UCSD-AML1 (cell line): ENCODE results near the gene SEMA3G.

Source experiments
- DNase-seq: peaks from one replicate; lab custom pipeline; 2025; ENCODE audit not compliant: unreplicated experiment; lab: John Stamatoyannopoulos, UW

SEMA3G gene

DNA sequence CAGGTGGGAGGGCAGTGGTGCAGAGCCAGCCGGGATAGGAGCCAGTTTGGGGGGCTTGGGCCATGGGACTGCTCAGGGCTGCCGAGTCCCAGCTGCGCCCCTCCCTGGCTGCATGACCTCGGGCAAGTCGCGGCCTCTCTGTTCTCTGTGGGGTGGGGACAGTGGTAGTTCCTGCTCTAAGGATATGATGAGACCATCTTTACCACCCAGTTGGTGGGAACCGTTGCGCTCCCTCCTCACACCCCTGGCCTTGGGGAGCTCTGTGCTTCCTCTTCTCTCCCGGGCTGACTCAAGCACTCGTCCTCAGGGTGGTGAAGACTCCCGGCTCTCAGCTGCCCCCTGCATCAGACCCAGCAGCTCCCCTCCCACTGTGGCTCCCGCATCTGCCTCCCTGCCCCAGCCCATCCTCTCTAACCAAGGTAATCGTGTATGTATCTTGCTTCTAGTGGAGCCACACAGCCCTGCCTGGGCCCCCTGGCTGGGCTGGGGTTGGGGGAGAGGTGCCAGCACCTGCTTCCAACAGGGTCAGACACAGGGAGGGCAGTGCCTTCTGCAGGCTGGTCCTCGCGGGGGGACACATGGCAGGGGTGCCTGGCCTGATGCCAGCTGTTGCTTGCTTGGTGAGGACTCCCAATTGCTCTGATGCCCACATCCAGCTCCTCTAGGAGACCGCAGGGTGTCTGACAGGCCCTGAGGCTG is 35.1 kb upstream of the SEMA3G start:
- DNase-seq: no peak

DNA sequence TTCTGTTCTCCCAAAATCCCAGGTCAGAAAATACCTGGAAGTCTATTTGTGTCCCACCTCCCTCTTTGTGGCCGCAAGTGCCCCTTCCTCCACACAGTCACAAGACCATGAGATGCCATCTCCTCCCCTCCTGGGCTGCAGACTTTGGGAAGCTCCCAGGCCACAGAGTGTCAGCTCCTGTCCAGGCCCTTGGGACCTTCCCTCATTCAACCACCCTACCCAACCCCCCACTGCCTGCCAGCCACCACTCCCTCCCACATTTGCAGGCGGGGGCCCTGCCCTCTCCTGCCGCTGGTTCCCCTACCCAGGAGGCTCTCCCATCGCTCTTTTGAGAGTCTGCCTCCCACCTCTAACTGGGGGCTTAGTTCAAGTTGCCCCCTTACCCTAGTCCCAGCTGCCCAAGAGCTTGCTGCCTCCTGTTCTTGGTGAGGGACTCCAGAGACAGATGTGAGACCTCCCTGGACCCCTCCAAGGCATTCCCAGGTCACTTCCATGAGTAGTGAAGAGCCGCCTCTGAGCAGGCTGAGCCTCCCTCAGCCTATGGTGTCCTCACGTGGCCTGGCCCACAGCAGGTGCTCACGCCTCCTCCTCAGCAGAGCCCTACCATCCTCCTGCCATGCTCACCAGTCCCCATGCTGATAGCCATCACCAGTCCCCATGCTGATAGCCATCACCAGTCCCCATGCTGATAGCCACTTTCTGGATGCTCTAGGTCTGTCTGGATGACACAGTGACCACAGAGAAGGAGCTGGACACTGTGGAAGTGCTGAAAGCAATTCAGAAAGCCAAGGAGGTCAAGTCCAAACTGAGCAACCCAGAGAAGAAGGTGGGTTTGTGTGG is 34.4 kb upstream of the SEMA3G start:
- no peak for DNase-seq

DNA sequence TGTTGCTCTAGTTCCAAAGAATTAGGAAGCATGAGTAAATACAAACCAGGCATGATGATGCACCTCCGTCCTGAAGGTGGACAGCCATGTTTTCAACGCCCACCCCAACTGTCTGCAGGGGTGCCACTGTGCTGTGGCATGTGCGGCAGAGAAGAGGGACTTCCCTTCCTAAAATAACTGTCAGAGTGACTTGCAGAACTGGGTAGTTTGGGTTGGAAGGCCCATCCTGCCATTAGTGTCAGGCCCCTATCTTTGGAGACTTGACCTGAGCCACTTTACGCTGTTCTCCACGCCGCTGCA is 32.8 kb upstream of the SEMA3G start:
- no peak for DNase-seq

DNA sequence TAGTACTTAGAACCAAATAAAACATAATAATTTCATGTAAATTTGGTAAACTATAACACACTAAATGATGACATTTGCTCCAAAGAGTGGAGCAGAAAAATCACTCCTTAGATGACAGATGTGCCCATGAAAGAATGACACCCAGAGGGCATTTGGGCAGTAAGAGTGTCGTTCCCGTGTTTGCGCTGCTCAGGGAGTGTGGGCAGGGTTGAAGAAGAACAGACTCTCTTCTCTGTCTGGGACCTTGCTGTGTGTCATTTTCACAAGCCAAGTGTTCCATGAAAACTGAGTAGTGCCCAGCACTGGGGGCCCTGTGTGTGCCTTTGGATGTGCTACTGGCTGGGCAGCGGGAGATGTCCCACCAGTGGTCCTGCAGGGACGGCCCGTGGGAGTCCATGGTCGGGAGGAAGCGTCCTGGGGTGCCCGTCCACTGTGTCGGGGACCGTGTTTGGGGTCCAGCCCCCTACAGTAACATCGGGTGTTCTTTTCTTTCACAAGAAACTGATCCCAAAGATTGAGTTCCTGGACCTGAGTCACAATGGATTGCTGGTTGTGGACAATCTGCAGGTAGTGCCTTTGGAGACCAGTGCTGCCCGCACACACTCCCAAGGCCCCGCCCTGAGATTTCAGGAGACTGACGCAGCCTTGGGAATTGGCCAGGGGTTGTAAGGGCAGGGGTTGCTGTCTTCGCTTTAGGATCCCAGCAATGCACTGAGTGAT is 32.3 kb upstream of the SEMA3G start:
- no peak for DNase-seq

DNA sequence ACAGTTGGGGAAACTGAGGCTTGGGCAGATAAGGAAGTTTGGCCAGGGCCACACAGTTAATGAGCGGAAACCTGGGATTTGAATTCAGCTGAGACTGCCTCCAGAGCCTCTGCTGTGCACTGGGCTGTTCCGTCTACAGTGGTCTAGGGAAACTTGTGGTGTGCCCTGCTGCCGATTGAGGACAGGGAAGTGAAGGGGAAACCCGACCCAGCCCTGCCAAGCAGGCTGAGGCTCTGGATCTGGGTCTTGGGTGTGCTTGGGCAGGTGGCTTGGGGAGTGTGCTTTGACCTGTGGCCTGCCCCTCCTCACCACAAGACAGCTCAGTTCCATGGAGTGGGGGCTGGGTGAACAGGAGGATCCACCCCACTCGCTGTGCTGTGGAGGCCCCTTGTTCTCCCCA is 28.1 kb upstream of the SEMA3G start:
- DNase-seq: no peak

DNA sequence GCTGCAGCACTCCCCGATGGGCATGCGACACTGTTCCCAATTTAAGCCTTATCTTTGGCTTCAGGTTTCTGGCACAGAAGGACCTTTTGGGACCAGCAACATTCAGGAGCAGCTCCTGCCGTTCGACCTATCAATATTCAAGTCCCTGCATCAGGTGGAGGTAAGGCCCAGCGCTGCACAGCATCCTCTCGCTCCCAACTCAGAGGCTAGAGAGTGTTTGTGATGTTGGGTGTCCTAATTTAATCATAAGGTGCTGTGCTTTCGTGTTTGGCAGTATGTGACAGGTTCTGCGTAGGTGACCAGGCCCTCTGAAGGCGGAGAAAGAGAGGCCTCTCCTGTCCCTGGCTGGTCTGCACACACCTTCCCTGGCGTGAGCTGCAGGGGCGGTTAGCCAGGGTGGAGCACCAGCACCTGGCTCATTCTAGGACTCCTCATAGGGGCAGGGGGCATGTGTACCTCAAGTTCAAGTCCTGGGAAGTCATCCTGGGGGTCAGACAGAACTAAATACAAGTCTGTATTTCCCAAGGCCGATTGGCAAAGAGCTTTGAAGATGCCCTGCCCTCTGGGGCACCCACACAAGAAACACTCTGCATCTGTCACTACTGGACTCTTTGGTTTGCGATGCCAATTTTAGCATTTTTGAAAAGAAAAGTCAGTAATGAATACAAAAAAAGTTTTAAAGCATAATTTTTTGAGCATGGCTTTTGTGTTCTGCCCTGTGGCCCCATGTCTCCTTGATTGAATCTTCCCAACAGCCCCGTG is 27.5 kb upstream of the SEMA3G start:
- no peak for DNase-seq

DNA sequence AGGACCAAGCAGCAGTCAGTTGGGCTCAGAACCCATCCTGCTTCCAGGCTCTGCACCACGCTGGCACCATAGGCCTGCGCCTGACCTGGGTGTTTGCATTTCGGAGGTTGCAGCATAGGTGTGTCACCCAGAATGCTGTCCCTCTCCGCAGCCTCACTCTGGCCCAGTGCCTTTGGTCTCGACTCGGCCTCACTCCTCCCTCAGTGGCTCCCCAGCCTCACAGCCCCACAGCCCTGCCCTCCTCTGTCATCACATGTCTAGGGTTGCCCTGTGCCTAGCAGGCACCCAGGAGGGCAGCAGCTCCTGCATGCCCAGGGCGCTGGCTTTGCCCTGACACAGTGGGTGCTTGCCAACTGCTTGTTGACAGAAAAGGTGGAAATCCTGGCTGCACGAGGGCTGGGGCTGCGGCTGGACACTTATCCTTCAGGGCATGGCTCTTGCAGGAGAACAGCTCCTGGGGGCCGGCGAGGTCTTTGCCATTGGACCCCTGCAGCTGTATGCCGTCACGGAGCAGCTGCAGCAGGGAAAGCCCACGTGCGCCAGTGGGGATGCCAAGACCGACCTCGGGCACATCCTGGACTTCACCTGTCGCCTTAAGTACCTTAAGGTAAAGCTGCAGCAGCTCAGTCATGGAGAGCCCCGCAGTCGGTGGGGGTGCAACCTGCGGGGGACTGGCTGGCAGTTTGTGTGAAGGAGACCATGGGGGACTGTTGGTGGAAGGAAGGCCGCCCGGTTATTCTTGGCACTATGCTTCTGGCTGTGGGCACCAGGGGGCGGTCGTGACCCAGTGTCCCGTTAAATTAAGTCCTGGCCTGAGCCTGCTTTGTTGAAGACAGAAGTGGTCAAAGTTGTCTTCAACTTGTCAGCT is 26.7 kb upstream of the SEMA3G start:
- DNase-seq: peak; percentile 74

DNA sequence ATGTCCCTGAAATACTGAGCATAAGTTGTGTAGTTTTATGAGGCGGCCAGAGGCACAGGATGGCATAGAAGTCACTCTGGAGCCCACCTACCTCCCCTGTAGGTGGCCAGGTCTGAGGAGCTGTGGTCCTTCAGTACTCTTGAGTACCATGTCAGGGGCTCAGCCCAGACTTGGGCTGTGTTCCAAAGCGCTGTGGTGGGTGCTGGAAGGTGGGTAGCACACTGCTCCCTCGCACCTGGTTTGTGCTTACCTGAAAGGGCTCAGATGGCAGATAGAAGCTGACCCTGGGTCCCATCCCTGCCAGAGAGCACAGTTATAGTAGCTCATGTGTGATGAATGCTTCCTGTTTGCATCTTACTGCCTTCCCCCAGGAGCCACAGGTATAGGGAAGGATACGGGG is 26.0 kb upstream of the SEMA3G start:
- no peak for DNase-seq

DNA sequence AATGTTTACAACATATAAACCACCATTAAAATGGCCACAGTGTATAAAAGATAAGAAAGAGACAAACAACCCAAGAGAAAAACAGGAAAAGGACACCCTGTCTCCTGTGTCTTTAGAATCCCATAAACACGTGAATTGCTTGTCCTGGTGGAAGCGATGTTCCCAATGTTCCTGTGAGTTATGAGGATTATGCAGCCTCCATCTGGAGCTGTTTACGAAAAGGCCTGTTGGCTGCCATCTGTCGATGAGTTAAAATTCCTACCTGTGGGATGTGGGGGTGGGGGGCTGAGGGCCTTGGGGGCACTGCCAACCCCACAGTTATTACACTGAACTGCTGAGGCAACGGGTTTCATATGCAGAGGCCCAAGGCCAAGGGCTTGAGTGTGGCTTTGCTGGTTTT is 24.1 kb upstream of the SEMA3G start:
- no peak for DNase-seq

DNA sequence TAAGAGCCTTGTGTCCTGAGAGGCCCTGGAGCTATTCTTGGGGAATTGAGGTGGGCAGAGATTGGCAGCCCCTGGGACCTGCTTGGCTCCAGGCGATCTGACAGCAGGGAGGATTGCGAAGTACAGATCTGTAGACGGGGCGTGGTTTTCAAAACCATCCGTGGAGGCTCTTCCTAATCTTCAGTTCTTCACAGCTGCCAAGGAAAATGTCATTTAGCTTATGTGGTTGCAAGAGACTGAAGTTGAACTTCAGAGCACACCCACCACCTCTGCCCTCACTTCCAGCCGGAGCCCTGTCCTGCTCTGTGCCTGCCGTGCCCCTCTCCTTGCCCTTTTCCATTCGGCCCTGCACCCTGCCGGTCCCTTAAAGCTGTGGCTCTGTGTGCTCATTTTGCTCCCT is 23.4 kb upstream of the SEMA3G start:
- no peak for DNase-seq

DNA sequence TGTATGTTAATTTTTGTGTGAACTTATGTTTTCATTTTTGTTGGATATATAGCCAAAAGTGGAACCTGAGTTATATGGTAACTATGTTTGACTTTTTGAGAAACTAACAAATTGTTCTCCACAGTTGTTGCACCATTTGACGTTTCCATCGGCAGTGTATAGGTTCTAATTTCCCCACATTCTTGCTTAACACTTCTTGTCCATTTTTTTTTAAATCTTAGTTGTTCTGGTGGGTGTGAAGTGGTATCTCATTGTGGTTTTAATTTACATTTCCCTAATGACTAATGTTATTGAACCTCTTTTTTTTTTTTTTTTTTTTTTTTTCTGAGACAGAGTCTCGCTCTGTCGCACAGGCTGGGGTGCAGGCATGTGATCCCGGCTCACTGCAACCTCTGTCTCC is 18.5 kb upstream of the SEMA3G start:
- no peak for DNase-seq

DNA sequence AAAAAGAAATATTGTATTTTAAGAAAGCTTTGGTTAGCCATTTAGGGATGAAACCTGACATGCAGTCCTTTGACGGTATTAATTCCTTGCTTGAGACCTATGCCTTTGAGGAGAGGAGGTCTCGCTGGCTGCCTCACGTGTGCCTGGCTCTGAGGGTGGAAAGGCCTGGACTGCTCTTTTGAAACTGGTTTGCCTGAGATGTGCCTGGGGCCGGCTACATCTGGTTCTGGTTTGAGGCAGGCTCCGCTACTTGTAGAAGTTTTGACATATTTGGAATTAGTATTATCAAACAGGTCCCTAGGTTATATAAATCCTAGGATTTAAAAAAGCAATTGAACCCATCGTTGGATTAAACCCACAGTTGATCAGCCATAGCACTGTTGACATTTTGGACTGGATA is 17.0 kb upstream of the SEMA3G start:
- DNase-seq: no peak

DNA sequence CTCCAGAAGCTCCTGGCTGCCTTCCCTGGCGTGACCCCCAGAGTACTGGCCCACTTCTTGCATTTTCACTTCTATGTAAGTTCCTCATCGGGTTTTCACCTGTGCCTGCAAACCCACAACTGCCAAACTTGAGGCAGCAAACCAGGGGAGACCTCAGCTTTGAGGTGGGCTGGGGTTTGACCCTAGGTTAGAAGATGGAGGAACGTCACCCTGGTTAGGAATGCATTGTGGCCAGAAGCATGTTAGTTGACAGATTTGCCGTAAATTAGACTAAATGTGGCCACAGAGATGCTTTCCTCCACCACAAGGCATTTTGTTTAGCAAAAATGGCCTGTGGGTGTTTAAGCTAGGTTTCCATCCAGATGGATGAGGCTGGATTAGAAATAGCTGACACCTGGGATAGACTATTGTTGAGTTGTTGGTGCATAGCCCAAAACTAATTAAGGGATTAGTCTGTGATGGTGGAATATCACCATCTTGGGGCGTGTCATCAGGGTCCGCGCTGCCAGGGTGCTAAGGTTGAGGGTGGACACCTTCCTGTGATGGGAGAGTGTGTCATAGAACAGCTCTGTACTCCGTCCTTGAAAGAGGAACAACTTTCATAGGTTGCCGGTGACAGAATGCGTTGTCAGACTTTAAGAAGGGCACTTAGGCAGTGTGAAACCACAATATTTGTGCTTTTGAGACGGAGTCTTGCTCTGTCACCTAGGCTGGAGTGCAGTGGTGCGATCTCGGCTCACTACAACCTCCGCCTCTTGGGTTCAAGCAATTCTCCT is 14.1 kb upstream of the SEMA3G start:
- DNase-seq: no peak

DNA sequence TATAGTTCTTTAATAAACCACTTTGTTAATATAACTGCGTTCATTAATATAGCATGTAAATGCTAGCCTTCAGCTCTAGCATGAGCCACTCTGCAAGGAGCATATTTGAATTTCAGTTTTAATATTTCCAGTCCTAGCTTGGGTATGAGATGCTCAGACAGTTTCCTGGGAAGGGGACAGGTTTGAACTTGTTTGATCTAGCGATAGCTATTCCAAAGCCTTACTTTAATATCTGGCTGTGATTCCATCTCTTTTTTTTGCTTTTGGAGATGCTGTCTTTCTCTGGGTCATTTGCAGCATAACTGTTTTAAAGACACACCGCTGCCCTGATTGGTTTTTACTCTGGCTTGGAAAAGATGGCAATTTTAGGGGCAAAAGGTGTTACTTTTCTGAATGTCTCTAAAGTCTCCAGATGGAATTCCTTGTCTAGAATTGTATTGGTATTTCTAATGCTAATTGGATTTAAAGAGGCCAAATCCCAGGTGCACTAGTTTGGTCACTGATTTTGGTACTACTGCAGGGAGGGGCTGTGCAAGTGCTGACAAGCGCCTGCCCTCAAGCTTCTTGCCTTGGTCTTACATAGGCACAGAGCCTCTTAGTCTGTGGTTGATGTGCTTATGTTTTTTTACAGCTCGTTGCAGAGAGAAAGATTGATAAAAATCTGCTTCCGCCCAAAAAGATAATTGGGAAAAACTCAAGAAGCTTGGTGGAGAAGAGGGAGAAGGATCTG is 13.3 kb upstream of the SEMA3G start:
- DNase-seq: no peak

DNA sequence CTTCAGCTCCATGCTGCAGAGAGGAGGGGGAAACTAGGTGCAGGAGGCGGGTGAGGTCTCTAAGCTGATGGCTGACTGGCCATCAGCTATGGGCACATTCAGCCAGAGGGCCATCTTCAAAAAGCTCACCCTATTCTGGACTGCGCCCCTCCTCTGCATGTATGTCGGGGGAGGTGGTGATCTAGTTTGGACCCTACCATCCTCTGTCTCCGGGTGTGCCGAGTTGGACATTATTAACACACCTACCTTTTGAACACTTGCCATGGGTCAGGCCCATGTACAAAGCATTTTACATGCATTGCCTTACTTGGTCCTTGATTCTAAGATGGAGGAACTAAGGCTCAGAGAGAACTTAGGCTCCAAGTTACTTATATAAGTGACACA is 11.9 kb upstream of the SEMA3G start:
- DNase-seq: no peak

DNA sequence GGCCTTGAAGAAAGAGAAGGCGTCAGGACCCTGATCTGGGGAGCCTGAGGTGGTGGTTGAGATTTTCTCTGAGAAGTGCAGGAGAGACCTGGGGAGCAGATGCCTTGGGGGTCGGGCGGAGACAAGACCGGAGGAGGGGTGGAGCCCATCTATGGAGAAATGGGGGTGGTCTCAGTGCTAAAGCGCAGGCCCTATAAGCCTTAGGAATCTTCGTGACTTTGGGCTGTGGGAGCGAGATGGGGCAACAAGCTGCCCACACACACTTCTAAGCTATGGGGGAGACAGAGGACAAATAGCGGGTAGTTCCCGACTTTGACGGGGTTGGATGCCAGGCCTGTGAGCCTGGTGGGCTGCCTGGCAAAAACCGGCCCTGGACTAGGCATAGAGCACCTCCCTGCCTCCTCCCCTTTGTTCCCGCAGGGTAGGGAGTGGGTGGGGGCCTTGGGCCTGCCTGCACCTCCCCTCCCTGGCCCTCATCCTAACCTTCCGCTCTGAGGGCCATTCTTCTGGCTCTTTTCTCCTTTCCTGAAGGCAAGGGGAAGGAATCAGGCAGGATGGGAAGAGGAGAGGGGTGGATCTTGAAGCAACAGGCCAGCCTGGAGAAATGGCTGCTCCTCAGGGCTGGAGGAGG is 11.4 kb upstream of the SEMA3G start:
- DNase-seq: no peak

DNA sequence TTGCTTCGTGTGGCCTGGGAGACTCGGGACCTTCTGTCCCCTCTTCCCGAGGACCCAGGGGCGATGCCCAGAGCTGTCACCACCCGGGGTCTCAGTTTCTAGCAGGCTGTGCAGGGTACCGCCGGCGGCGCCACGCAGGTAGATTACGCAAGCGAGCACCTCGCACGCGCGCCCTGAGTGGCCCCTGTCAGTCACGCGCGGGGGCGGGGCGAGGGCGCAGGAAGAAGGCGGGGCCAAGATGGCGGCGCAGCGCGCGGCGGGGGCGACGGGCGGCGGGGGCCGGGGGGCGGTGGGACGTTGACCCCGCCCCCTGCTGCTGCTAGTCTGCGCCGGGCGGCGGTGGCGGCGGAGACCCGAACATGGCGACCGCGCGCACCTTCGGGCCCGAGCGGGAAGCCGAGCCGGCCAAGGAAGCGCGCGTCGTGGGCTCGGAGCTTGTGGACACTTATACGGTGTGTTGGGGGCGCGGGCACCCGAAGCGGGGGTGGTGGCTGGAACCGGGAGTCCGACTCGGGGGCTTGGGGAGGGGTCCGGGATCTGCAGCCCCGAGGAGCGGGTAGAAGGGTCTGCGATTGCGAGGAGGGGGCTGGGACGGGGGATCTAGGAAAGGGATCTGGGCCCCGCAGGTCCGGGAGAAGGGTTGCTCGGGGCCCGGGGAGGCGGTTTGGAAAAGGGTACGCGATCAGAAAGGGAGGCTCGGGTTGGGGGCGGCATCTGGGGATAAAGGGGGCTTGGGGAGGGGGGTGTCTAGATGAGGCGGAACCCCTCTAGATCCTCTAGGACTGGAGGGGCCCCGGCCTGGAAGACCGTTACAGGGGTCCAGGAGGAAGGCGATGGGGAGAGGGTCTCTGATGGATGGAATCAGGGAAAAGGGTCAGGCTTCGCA is 10.6 kb upstream of the SEMA3G start, which contains the start of gene NISCH:
NISCH (plus strand) TSS at position 322 of the 886 bp plus-strand sequence; CDS start at position 360, 38 bp downstream.
- peak; percentile 90 for DNase-seq

DNA sequence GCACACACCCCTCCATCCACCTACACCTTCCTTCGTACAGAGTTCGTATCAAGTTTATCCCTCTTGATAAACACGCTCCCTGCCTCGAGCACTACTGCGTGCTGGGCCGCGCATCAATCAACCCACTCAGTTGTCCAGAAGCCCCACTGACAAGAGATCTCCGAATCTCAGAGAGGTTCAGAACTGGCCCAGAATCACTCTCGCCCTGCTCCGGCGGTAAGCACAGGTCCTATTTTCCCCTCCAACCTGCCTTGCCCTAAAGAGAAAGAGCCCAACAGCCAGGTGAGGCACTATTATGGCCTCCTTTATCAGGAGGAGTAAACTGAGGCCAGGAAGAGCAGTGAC is 10.0 kb upstream of the SEMA3G start:
- no peak for DNase-seq
